Effector CD4-positive, alpha-beta T cell (primary cell): ENCODE data around the gene TEX261.

Experiments used
- DNase-seq: peaks from one replicate; pipeline ENCODE4 v3.0.0-alpha.2; 2020

The TEX261 gene

DNA sequence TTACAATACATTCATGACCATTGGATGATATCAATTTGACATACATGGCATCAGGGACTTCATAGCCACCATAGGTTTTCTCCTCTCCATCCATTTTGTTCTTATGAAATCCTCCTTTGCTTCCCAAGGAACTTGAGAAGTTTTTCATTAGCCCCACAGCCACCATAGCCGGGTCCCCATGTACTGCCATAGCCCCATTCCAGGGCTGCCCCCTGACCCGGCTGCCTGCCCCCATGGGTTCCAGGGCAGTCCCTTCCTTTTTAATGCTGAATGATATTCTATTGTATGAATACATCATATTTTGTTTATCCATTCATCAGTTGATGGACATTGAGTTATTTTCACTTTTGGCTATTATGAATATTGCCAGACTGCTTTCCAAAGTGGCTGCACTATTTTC, 38.5 kb downstream of the TEX261 start:
- no peak for DNase-seq

DNA sequence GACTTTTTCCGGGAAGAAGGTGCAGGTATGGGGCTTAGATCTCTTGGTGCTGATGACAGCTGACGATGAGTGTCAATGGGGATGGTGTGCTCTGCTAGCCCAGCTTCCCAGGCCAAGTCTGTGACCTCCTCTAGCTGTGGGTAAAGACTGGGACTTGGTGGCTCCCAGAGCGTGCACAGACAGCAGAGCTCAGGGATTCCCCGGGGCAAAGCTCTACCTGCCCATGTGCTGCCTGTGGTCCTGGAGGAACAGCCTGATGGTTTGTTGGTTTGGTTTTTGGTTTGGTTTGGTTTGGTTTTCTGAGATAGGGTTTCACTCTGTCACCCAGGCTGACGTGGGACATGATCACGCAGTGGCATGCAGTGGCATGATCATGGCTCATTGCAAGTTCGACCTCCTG, 39.8 kb downstream of the TEX261 start:
- DNase-seq, result no peak

DNA sequence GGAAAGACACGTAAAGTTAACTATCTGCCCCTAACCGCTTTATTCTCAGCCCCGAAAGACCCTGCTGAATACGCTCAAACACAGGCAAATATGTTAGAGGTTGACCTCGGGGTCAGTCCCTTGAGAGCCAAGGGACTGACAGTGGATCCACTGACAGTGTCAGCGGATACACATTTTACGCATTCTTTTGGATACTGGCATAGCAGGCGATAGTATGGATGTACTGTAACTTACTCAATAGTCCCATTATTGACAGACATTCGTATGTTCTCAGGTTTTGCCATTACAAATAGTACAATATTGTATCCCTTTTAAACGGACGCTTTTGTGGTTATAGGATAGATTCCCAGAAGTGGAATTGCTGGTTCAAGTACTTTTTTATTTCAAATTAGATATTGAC, 45.6 kb downstream of the TEX261 start:
- DNase-seq, result no peak

DNA sequence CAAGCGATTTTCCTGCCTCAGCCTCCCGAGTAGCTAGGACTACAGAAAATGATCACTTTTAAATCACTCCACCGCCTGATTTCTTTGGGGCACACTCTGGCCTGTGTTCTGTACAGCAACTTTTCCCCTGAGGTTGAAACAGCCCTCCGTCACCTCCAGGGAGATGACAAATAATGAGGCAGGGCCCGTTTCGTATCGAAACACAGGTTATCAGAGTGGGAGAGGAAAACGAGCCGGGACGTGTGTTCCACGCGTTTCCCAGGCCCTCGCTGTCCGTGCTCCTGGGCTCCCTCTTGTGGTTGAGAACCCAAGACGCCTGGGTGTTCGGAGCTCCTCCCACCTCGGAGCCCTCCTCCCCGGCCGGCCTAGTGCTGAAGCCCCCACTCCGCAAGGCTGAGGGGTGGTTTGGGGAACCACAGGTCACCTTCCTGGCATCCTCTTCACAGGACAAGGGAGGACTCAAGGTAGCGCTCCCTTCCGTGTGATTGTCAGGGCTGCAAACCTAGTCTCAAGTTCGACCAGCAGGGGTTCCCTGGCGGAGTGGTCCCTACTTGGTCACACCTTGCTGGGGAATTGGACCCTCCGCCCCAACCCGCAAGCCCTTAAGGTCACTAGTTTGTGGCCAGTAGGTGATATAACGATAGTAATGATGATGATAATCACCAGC, 46.2 kb downstream of the TEX261 start:
- peak; percentile 73 for DNase-seq

DNA sequence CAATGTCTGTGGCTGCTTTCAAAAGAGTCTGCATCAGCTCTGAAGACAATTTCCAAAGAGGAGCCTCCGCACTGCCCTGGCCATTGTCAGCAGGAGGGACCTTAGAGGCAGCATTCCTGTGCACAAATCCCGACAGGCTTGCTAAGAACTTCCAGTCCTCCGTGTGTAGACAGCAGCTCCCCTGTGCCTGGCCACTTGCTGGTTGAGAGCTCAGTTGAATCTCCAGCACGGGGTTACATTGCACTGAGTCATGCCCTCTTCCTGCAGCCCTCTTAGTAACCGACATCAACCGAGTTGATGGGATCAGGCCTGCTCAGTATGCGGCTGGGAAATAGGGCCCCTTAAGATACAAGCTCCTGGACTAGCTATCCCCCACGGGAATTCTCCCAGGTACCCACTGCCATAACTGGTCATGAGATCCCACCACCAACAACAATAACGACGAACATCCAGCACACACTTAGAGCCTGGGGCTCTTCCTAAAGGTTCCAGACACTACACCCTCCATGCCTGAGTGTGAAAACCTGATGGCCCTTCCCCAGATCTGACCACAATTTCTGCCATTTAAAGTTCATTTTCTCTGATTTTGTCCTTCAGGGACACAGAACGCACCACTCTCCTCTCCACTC, 47.0 kb downstream of the TEX261 start:
- no peak for DNase-seq

DNA sequence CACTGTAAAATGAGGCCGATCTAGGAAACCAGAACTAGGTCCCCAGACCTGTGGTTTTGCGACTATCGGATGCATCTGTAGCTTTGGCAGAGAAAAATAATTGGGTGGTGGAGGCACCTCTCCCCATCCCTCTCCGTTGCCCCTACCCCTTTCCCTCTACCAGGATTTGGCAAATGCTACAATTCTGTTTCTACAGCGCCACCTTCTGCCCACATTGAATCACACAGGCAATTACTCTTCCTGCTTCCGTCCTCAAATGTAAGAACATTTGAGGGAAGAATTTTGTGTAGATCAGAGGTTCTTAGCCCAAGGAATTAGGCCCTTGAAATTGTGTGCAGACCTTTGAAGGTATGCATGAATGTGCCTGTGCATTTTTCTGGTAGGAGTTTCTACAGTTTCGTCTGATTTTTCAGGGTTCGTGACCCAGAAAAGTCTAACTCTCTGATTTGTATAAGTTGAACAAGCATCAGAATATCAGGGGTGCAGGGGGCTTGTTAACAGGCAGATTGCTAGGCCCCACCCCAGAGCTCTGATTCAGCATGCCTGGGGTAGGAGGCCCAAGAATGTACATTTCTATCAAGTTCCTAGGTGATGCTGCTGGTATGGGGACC, 47.7 kb downstream of the TEX261 start:
- peak; percentile 22 for DNase-seq

DNA sequence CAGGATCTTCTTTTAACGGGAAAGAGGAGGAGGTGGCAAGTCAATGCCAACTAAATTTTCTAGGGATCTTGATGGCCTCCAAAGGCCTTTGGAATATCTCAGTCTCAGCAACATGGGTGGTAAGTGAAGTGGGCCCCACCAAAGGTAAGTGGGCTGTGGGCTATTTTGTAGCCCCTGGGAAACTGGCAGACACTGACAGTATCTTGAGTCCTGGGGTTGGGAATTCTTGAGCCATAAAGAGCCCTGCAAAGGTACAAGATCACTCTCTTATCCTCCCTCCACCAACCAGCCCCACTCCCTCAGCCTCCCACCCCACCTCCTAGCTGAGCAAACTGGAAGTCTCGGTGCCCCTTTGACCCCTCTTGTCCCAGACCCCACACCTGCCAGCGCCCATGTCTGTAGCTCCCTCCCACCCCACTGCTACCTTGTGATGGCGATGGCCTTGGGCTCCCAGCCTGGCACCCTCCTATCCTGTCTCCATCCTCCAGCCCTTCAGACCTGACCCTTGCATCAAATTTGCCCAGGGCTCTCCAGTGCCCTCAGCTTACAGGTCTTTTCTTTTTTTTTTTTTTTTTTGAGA, 50.5 kb downstream of the TEX261 start:
- no peak for DNase-seq

DNA sequence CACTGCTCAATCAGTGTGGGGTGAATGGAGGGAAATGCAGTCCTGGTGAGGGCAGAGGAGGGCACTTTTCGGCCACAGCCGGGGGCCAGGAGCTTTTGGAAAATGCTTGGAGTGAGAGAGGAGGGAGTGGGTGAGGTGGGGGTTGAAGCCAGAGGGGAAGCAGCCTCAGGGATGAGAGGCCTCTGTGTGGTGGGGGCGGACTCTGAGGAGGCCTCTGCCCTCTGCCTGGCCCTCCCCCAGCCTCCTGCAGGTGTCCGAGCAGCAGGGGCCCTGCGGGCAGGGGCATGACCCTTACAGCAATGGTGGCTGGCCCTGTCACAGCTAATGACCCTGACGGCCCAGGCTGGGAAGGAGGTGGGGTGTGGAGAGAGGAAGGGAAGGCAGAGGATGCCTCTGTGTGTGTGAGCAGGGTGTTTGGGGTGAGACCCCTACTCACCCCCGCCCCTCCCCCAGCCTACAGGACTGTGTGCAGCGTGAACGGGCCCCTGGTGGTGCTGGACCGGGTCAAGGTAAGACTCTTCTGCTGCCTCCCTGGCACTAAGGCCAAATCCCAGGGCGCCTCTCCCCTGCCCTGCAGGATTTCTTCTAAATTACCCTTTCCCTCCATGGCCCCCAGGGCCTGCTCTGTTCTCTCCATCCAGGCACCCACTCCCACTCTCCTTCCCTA, 51.3 kb downstream of the TEX261 start:
- no peak for DNase-seq

DNA sequence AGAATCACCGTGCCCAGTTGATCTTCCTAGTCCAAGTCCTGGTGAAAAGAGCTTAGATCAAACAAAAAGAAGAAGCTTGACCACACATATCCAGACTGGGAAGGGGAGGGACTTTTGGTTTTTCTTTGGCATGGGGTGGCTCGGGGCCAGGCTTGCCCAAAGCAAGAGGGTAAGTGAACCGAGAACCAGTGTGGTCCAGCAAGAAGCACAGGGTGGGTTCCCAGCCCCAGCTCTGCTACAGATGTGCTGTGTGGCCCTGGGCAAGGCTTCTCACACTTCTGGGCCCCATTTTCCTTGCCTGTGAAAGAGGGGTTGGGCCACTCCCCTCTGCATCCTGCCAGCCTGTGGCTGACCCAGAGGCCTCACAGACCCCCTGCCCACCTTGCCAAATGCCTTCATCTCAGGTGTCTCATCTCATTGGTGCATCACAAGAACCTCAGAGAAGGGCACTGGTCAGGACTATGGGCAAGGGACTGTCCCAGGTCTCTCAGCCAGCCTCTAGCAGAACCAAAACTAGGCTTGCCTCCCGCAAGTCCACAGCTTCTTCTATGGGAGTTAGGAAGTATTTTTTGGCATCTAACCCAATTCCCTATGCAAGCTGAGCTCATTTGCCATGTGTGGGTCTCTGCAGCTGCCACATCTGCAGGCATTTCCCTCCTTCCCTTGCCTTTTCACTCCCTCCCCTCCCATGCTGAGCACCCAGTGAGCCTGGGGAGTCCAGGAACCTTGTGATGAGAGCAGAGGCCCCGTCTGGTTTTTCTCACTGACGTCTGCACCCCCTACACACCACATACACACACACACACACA, 52.1 kb downstream of the TEX261 start:
- DNase-seq, result no peak

DNA sequence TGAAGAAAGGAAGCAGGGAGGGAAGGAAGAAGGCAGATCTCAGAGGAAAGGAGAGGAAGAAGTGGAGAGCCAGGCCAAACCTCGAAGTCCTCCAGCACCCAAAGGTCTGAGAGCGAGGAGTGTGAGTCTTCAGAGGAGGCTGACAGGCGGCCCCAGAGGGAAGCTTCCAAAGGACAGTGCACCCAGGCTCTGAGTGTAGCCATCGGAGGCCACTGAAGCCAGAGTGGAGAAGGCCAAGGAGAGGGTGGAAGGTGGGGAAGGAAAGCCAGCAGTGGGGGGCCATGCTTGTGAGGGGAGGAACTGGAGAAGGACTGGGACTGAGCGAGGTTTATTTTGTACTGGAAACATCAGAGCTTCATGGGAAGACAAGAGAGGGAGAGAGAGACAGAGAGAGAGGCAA, 53.0 kb downstream of the TEX261 start:
- no peak for DNase-seq

DNA sequence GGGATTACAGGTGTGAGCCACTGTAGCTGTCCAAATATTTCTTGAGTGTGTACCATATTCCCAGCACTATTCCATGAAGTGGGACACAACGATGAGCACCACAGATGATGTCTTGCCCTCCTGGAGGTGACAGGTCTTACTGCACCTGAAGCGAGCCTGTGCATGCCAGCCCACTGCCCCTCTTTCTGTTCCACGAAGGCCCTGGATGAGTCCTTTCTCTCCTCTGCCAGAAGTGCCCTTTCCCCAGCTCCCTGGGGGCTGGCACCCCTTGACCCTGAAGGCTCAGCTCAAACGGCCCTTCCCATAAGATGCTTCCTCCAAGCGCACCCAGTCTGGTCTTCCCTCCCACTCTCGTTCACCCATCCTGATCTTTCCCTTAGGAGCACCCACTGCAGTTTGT, 53.5 kb downstream of the TEX261 start:
- no peak for DNase-seq

DNA sequence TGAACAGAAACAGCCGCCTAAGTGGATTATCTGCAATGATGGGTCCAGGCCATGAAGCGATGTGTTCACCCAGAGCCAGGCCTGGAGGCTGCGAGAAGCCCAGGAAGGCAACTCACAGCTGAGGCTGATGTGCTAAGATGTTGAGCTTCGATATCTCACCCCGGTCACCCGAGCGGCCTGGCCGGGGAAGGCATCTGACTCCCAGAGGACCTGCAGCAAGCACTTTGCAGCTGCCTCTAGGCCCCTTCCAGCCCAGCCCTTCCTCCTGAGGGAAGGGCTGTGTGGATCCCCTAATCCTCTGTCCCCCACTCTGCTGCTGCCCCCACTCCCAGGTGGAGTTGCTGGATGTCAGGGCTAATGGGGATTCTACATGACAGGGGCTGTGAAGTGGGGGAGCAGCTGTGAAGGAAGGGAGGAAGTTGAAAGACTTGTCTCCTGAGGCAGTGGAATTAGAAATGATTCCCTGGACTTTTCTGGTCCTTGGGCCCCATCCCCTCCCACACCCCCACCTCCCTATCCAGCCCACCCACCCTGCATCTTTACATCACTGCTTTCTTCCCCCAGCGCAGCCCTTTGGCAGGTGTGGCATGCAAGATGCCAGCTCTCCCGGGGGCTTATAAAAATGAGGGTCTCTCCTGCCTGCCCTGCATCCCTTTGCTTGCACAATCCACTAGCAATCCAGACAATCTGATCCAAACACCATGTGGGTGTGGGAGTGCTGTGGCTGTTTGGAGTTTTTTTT, 54.7 kb downstream of the TEX261 start:
- no peak for DNase-seq

DNA sequence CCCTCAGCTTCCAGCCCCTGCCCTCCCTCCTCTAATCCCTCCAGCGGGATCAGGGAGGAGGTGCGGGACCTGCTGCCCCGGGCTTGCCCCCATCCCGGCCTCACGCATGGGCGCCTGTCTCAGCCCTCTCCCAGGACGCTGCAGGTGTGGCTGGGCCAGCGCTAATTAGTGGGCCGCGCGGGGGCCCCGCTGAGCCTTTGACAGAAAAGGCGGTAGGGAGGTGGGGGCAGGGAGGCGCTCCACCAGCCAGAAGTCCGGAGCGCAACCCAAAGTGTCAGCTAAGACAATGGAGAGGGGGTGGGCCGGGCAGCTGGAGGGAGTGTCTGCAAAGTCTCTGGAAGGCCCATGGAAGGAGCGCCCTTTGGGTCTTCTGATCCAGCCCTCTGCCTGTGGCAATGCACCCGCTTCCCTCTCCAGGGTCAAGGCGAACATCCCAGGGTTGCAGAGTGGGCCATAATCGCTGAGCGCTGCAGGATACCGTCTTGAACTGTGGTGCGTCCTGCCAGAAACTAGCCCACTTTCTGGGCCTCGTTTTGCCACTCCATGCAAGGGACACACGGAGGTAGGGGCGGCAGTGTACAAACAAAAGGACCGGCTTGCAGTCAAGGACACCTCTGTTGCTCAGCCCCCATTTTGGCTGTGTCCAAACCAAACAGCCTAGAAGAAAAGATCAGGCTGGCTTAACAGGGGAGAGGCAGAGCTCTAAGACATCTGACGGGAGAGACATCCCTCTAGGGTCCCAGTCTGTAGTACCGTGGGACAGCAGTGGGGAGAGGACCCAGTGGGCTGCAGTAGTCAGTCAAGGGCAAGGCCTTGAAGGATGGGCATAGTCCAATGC, 55.5 kb downstream of the TEX261 start:
- DNase-seq, result no peak

DNA sequence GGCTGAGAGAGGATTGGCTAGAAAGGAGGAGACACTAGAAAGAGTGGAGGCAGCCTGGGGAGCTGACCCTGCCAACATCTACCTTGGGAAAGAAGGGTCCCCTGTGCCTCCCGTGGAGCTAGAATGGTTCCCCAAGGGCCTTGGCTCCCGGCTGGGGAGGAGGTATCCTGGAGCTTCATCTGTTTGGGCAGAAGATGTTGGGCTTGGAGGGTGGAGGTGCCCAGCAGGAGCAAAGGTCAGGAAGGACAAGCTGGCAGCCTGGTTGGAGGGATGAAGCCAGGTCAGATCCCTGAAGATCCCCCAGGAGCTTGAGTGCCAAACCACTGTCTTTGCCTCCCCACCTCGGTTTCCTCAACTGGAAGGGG, 56.1 kb downstream of the TEX261 start:
- no peak for DNase-seq

DNA sequence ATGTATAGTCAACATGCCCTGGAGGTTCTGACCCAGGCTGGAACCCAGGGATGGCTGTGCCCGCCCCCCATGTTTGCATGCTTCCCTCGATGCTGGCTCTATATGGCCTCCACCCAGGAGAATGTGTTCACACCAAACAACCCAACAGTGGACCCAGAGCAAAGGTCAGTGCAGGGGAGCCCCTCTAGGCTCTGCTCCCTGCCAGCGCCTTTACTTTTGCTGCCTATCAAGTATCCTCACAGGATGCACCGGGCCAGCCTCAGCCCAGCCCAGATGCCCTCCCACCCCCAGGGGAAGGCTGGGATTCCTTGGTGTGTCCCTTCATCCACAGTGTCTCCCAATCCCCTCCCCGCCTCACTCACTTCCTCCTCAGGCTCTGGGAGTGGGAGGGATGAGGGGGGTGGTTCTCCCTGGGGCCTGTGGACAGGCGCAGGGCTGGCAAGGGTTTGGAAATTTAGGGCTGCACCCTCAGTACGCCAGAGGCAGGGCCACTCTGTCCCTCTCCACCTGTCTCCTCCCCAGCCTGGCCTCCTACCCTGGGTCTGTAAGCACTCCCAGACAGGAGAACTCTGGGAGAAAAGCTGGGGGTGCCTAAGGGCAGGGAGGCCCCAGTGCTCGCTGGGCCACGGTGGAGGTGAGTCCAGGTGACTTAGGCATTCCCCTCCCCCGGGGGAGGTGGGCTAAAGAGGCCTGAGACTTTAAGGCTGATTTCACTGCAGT, 56.6 kb downstream of the TEX261 start:
- DNase-seq, result no peak

DNA sequence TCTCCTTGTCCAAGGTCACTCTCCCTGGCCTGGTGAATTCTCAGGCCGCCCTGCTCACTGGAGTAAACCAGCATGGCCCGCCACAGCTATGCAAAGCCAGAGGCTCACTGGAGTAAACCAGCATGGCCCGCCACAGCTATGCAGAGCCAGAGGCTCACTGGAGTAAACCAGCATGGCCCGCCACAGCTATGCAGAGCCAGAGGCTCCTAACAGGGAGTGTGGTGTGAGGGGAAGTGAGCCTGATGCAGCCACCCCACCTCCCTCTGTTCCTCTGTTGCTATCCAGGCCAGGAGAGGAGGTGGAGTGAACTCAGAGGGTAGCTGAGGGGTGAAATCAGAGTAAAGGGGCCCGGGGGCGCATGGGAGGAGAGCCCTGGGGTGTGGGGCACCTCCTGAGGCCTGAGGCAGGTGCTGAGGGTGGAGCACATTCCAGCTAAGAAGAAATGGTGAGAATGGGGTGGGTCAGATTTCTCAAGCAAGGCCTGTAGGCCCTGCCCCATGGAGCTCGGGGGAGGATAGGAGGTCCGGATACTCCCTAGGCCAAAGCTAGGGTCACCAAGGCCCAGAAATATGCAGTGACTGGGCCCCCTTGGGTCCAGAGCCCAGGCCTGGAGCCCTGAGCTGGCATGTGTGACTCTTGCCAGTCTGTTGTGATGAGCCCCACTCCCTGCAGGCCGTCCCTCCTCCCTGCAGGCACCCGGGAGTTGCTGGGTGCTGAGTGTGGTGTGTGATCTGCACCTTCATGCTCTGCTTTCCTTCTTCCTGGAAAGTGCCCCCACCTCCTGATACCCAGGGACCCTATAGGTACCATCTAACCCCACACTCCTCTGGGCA, 57.5 kb downstream of the TEX261 start:
- no peak for DNase-seq

DNA sequence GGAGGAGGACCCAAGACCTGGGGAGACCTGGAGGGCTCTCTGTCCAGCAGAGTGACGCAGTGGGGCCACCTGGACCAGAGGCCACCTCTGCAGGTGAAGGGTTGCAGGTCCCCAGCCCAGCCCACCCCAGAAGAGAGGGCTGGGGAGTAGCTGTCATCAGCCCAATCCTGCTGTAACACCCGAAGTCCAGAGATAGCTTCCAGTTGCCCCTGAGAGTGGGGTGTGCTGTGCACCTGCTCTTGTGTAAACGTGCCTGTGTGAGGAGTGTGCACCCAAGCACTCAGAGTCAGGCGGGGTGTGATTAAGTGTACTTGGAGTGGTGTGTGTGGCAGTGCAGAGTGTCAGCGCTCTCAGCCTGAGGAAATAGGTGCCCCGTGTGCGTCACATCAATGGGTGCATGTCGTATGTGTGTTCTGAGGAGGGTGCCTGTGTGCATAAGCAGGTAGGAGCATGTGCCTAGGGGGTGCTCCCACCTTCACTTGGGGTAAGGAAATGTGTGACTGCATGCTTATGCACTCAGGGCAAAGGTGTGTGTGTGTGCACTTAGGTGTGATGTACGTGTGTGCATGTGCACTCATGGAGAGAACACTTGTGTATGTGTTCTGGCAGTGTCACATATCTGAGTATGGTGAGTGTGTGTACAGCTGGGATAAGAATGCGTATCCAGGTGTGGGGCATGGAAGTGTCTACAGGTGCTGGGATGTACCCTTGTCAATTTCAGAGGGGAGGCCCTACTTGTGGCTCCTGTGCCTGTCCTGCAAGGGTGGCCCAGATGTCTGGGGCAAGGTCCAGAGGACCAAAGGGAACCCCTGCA, 58.3 kb downstream of the TEX261 start:
- DNase-seq, result no peak
